Femur (tissue), 1 donor: ENCODE results near the gene WNT11.
A peak's percentile ranks its signal among the peaks of the same experiment; 100 is the strongest.

ENCODE experiments used
- DNase-seq: peaks from one replicate; pipeline ENCODE4 v3.0.0-alpha.2; 2017

WNT11 gene

GRCh38 chr11:76152086-76152681 is 54.1 kb downstream of the WNT11 start:
- peak; percentile 87 for DNase-seq

- DNase-seq, result no peak
These were observed 54.7 kb downstream of the WNT11 start for GRCh38 chr11:76151556-76152085.

GRCh38 chr11:76150141-76150540 is 56.2 kb downstream of the WNT11 start:
- DNase-seq, result no peak

GRCh38 chr11:76149713-76150112 is 56.6 kb downstream of the WNT11 start:
- no peak for DNase-seq

GRCh38 chr11:76148941-76149613 is 57.2 kb downstream of the WNT11 start:
- no peak for DNase-seq

GRCh38 chr11:76148231-76148630 is 58.1 kb downstream of the WNT11 start:
- no peak for DNase-seq

- no peak for DNase-seq
These were observed 59.1 kb downstream of the WNT11 start for GRCh38 chr11:76147106-76147740.

GRCh38 chr11:76143274-76143673 is 63.0 kb downstream of the WNT11 start:
- DNase-seq, result no peak

GRCh38 chr11:76141901-76142588 is 64.3 kb downstream of the WNT11 start:
- DNase-seq, result no peak

- no peak for DNase-seq
These were observed 65.3 kb downstream of the WNT11 start for GRCh38 chr11:76140912-76141574.

- no peak for DNase-seq
These were observed 67.0 kb downstream of the WNT11 start for GRCh38 chr11:76139314-76139713.
